Adipose tissue (tissue), 3 donors: ENCODE data around the gene ZPBP2. TPM values are rescaled to one million over a fixed set of nuclear protein-coding genes. Genes with fewer than 3 reads are reported as not detected.
"Not testable (repeated sequence)": the region's sequence is repeated elsewhere in the genome, so short reads cannot be mapped to it uniquely, and the experiment has no call there.

Experiments used
- H3K27ac ChIP-seq: one replicate; pipeline ENCODE4 v1.5.1; 2013; ENCODE audit warnings: low read depth, low read length
- WGBS, 3 donors: extraction: QIAGEN DNeasy Blood & Tissue Kit; methylation state at CpG; one replicate each; pipeline ENCODE4 v1.1.7; 2013; 5-methylcytosine and 5-hydroxymethylcytosine counted together
- polyA plus RNA-seq, 3 donors: library from polyadenylated mRNA; stranded (reverse); fragments of 200-250 nt; gene quantifications; one replicate each; pipeline ENCODE4 v1.2.3, GENCODE V29; 2013
- donor health status: healthy with polysubstance abuse.
- donor health status: Bipolar disorder and iron deficiency.
- donor health status: healthy.

ZPBP2 gene
- polyA plus RNA-seq, 3 donors: not detected

DNA sequence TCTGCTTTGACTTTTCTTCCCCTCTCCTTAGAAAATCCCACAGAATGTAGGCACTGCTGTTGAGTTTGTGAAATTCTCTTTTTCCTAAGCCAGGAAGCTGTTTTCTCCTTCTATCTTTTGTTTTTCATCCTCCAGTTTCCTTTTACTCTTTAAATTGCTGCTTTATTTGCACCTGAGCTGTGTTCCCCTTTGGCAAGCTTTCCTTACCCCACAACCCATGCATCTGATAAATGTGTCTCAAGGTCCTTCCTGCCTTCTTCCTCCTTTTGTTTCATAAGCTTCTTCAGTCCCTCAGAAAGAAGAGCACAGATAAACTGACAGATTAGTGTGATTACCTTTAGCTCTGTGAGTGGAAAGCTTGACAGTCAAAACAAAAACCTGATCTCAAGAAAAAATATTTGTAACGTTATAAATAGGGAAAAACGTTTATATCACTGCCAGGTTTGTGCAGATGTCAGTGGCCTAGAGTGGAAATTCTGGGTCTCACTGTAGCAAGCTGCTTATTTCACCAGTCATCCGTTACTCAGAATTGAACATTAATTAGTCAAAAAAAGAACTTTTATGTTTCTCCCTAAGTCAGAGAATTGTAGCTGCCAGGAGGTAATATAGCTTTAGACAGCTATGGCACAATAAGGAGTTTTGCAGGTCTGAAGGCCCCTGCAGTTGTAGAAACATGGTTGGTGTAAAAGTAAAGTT is 26.8 kb downstream of the ZPBP2 start:
- H3K27ac ChIP-seq: no peak overlapping the region
- 18 to 24% (median 19%) methylated on average over 3 of the region's 3 CpGs for WGBS, 3 donors

DNA sequence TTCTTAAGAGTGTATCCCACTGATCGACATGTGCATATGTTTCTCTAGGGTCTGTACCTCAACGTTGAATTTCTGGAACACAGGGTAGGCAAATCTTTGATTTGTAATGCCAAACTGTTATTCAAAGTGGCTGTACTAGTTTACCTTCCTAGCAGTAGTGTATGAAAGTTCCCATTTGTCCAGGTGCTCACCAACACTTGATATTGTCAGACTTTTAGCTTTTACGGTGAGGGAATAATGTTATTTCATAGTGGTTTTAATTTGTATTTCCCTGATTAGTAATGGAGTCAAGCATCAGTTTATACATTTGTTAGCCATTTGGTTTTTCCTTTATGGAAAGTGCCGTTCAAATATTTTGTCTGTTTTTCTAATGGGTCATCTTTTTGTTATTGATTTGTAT is 30.1 kb downstream of the ZPBP2 start:
- WGBS, 3 donors: 92 to 97% (median 95%) methylated on average over 4 of the region's 4 CpGs
- no peak overlapping the region for H3K27ac ChIP-seq

DNA sequence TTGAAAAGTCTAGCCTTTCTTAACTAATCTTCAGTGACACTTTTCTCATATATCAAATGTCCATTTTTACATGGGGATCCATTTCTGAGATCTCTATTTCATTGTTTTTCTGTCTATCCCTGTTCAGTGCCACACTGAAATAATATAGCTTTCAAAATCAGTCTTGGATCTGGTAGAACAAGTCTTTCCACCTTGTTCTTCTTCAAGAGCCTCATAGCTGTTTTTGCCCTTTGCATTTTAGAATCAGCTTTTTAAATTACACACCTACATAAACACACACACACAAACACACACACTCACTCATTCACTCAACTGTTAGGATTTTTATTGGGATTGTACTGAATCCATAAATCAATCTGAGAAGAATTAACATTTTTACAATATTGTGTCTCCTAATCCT is 31.2 kb downstream of the ZPBP2 start:
- no peak overlapping the region for H3K27ac ChIP-seq

DNA sequence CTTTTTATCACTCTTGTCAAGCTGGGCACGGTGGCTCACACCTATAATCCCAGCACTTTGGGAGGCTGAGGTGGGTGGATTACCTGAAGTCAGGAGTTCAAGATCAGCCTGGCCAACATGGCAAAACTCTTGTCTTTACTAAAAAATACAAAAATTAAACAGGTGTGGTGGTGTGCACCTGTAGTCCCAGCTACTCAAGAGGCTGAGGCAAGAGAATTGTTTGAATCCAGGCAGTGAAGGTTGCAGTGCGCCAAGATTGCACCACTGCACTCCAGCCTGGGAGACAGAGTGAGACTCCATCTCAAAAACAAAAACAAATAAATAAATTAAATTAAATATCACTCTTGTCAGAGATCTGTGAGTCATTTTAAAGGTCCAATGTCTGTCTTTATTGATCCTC is 34.0 kb downstream of the ZPBP2 start:
- WGBS, 3 donors: 87 to 95% (median 94%) methylated on average over 2 of the region's 2 CpGs
- not testable (repeated sequence) for H3K27ac ChIP-seq

DNA sequence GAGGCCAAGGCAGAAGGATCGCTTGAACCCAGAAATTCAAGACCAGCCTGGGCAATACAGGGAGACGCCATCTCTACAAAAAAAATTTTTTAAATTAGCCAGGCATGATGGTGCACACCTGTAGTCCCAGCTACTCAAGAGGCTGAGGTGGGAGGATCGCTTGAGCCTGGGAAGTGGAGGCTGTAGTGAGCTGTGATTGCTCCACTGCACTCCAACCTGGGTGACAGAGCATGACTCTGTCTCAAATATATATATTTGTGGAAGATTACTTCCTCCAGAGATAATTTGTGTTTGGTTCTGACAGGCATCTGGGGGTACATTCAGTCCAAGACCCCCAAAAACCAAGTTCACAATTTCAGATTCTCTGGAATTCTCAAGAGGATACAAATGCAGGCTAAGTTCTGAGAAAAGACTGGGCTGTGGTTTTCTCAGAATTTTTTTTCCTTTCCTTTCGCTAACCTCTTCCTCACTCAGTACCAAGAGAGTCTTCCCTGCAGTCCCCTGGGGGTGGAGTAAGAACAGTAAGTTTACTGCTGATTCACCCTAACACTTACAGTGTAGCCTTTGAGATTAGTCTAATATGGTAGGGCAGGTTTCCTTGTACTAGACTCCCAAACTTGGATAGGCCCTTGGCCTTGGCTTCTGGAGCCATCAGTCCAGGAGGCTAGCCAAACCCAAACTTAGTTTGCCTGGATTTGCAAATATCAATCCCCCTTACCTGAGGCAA is 35.3 kb downstream of the ZPBP2 start:
- 77 to 97% (median 77%) methylated on average over 4 of the region's 4 CpGs for WGBS, 3 donors
- no peak overlapping the region for H3K27ac ChIP-seq

DNA sequence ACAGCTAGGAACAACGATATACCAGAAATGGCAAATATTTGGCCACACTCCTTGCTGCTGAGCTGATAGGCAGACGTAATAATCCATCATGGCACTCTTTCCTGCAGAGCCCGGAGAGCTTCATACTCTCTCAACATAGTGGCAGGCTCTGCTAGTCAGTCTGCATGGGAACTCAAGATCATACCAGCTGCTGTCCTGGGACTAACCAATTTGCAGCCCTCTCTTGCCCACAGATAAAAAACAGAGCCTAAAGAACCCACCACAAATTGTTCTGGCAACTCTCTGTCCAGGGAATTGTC is 36.9 kb downstream of the ZPBP2 start:
- no peak overlapping the region for H3K27ac ChIP-seq
- 74 to 81% (median 80%) methylated on average over 3 of the region's 3 CpGs for WGBS, 3 donors

DNA sequence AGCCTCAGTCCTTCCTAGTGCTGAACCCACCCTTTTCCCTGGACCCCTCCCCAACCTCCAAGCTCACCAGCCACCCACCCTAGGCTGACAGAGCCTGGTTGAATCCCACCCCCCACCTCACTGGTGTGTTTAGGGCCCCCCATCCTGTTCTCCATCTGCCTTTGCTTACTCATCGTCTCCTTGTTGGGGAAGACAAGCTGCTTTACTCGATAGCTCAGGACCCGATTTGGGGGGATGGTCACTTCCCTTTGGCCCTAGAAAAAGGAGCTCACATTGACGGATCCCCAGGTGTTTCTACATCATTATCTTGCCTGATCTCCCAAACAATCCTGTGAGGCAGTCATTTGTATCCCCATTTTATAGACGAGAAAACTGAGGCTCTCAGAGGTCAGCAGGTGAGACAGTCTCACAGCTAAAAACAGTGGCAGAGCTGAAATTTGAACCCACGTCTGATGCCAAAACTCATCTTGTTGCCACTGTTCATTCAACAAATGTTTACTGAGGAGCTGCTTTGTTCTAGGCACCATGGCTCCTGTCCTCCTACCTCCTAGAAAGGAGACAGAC is 40.9 kb downstream of the ZPBP2 start:
- WGBS, 3 donors: 88 to 95% (median 90%) methylated on average over 6 of the region's 6 CpGs
- no peak overlapping the region for H3K27ac ChIP-seq

DNA sequence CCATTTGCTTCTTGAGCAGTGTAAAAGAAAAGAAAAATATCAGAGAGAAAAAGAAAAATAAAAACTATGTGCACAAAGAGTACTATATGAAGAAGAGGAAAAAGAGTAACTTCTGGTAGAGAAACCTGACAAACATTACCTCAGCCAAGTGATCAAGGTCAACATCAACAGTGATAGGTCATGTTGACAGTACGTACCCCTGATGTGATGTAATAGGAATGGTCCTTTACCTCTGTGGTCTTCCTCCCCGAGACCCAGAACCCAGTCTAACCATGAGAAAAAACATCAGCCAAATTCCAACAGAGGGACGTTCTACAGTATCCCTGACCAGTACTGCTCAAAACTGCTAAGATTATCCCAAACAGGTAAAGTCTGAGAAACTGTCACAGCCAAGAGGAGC is 46.0 kb downstream of the ZPBP2 start:
- H3K27ac ChIP-seq: no peak overlapping the region
- 77 to 88% (median 88%) methylated on average over 3 of the region's 3 CpGs for WGBS, 3 donors

DNA sequence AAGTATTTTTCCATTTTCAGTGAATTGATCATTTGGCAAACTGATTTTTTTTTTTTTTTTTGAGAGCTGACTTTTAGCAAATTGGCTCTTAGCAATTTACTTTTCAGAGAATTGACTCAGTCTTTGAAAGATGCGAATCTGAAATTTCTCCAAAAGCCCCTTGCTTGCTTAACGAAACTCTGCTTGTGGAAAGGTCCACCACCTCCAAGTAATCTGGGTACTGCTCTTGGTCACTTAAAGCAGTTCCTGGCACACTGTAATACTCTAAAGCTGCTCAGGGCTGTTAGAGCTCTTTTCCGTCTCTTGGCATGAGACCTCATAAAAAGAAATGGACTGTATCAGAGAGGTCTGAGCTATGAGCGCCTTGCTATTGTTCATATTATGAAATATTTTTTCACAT is 47.6 kb downstream of the ZPBP2 start:
- WGBS, 3 donors: 66 to 83% (median 83%) methylated on average over 4 of the region's 4 CpGs

DNA sequence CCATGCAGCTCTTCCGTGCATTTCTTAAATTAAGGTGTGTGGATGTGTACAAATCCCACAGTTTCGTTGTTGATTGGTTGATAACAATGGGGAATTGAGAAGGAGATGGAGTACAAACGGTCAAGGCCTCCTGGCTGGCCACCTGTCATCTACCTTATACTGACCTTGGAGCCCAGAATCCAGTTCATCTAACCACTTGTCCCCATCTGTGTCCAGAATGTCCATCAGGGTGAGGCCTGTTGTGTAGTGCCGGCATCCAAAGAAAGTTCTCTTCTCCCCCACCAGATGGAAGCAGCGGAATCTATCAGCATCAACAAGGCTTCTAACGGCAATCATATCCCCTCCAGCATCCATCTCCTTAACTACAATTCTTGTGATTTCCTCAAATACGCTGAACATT is 48.9 kb downstream of the ZPBP2 start:
- WGBS, 3 donors: 82 to 91% (median 87%) methylated on average over 7 of the region's 7 CpGs
- no peak overlapping the region for H3K27ac ChIP-seq

More for the DNA sequence above, 47.6 kb downstream of the ZPBP2 start:
- H3K27ac ChIP-seq: no peak overlapping the region

DNA sequence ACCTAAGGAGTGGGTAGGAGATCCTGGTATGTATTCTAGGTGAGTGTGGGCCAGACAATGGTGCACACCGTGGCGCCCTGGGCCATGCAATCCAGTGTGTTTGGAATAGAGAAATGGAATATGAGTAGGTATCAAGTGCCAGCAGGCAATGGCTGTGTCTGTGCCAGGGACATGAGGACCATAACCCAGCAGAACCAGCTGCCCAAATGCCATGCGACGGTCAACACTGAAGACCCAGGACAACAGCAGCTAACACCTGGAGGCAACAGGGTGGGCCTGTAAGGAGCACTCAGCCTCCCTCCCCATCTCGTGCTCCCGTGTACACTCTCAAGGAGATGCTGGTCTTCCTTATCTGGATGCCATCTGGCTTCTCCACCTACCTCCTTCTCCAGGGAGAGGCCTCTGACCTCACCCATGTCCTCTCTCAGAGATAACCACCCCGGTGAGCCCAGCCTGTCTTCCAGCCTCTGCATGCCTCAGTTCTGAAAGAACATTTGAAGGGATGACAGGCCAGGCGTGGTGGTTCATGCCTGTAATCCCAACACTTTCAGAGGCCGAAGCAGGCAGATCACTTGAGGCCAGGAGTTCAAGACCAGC is 51.2 kb downstream of the ZPBP2 start:
- WGBS, 3 donors: 94 to 96% (median 95%) methylated on average over 9 of the region's 9 CpGs
- H3K27ac ChIP-seq: no peak overlapping the region

DNA sequence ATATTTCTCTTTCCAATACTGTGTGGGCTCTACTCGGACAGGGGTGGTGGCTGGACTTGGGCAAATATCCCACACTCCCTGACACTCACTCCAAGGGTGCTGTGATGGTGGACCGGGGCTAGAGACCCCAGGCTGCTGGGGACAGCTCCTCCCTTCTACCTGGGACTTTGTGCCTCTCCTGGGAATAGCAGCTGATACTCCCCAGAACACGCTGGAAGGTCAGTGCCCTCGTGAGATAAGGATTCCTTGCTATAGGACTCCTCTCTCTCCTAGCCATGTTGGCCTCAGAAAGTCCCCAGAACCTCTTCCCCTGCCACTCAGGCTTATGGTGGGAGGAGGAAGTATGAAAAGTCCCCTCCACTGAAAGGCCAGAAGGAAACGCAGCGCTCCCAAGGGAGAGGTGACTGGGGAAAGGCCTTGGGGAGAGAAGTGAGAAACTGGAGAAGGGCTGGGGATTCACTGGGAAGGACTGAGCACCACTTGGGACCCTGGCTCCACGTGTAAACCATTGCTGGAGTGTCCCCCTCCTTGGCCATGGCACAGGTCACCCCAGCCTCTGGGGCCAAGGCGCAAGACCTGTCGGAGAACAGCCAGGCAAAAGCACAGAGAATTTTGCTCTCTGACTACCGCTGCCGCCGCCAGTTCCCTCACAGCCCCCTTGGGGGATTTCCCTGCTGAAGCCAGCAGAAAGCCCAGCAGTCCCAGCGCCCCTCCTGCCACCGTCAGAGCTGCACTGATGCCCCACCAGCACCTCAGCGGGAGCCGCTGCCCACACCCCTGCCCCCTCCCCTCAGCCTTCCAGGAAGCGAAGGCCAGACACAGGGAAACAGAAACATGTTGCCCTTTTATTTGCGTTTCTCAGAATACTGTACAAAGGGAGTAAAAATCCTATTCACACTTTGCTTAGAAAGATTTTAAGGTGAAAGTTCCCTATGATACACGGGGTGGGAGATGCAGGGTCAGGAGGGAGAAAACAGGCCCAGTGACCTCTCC is 52.5 kb downstream of the ZPBP2 start:
- 61 to 72% (median 65%) methylated on average over 19 of the region's 19 CpGs for WGBS, 3 donors
- no peak overlapping the region for H3K27ac ChIP-seq

DNA sequence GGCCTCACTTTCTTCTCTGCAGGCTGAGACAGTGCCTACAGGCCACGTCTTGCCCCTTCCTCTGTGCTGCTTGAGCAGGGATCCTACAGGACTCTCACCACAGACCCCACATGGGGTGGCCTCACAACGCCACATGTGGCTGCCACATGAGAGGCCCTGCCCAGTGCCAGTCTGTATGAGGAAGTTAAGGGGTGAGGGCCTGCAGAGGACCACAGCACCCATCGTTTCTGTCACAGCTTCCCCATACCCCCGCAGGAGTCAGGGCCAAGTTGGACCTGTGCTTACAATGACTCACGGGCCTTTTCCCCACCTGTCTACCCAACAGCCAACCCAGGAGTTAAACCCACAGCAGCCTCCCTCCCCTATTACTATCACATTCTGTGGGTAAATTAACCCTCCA is 53.3 kb downstream of the ZPBP2 start:
- no peak overlapping the region for H3K27ac ChIP-seq
- WGBS, 3 donors: 48 to 89% (median 52%) methylated on average over 5 of the region's 5 CpGs

DNA sequence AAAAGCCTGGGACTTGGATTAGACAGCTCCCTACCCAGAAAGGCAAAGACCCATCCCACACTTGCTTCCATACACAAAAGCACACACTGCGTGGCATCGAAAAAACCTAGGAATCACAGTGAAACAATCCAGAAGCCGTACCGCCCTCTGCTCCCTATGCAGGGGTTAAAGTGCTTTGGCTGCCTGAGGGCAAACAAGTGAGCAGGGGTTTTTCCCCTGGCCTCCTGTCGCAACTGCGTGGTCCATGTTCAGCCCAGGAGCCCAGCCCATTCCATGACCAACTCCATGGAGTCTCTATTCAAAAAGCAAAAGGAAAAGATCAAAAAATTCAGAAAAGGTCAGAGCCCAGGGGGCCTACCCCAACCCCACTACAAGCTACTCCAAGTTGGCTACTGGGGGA is 54.0 kb downstream of the ZPBP2 start:
- H3K27ac ChIP-seq: no peak overlapping the region
- WGBS, 3 donors: 75 to 91% (median 85%) methylated on average over 6 of the region's 6 CpGs

DNA sequence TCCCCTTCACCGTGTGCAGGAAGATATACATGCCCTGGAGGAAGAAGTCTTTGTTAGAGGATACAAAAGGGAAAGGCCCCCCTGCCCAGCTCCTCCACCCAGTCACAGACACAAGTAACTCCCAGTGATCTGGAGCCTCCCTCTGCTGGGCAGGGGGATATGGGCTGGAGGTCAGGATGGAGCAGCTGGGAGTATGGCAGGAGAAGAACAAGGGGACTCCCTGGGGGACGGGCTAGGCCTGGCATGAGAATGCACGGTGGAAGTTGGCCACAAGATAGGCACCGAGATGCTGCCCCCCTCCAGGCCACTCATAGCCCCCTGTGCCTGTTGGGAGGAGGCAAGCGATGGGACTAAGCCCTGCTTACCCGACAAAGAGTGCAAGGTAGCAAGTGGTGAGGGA is 55.2 kb downstream of the ZPBP2 start:
- H3K27ac ChIP-seq: no peak overlapping the region
- 85 to 94% (median 87%) methylated on average over 6 of the region's 6 CpGs for WGBS, 3 donors

DNA sequence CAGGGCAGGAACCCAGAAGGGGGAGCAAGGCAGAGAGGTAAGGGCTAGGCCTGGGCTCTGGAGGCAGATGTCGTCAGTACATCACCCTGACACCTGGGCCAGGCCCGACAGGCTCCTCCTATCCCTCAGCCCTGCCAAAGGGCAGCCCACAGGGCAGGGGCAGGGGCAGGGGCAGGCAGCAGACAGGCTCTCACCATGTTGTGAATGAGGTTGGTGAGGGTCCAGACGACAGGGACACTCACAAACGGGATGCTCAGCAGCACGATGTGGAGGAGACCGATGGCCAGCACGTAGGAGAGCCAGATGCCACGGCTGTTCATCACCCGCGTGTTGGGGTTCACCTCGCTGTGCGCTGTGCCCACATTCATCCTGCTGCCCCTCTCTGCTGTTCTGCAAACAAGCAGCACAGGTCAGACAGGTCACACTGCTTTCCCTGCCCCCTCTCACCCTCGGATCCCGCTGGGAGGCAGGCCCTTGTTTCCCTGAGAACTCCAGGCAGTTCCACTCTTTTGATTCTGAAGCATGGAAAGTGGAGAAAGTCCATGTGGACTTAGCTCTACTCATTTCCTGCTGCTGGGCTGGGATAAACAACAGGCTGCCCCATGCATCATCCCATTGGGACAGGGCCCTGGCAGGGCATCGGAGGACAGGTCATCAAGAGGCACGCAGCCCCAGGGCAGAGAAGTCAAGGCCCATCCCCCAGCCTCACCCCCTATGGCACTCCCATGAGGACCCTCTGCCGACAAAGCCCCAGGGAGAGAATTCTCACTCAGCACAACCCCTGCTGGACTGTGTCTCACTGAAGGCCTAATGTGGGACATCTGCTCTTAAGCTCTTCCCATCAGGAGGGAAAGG is 56.1 kb downstream of the ZPBP2 start:
- WGBS, 3 donors: 59 to 76% (median 67%) methylated on average over 17 of the region's 17 CpGs
- no peak overlapping the region for H3K27ac ChIP-seq

DNA sequence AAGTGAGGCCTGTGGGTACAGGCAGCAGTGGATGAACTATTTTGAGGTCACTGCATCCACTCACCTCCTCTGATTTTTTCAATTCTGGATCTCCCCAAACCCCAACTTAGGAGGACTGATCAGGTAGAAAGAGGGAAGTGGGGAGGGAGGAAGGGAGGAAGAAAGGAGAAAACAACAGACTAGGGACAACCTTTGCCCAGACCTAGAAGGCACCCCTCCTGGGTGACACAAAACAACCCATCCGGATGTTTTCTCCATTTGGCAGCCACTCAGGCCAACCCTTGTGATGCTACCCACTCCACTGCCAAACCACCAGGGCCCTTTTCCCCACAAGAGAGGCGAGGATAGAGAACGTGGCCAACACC is 56.7 kb downstream of the ZPBP2 start:
- WGBS, 3 donors: 52 to 67% (median 64%) methylated on average over 3 of the region's 3 CpGs

More for the DNA sequence above, 56.7 kb downstream of the ZPBP2 start:
- H3K27ac ChIP-seq: no peak overlapping the region
